H1 (cell line): Measurements from ENCODE around the gene CDHR5. TPM values are rescaled to one million over a fixed set of nuclear protein-coding genes. Genes with fewer than 3 reads are reported as not detected.

Experiments used
- JUN ChIP-seq: IDR thresholded peaks from 2 replicates; pipeline ENCODE4 v1.6.1; 2011; ENCODE audit warnings: low read depth, mild to moderate bottlenecking, improper control_type of control experiment, low read length
- PHF8 ChIP-seq: fragments of 200-600 bp; sonication (generic); conservative IDR thresholded peaks from 2 replicates; pipeline ENCODE4 v1.7.1; 2012; ENCODE audit warnings: low read depth, mild to moderate bottlenecking, inconsistent platforms, low read length, moderate library complexity
- POLR2A ChIP-seq, 2 experiments: IDR thresholded peaks; 1 replicate in 1 of 2; 2 replicates in 1 of 2; pipeline ENCODE4 v1.6.1; 2011; ENCODE audit warnings: low read depth in 2 of 2, low read length in 2 of 2, mild to moderate bottlenecking in 2 of 2; ENCODE audit errors: control extremely low read depth in 1 of 2
- POLR2AphosphoS5 ChIP-seq: IDR thresholded peaks from 2 replicates; pipeline ENCODE4 v1.6.1; 2011; ENCODE audit warnings: low read depth, low read length
- TAF1 ChIP-seq: IDR thresholded peaks from 2 replicates; pipeline ENCODE4 v1.6.1; 2011; ENCODE audit warnings: mild to moderate bottlenecking, low read depth, low read length
- TEAD4 ChIP-seq: IDR thresholded peaks from 2 replicates; pipeline ENCODE4 v1.6.1; 2012; ENCODE audit warnings: low read depth, low read length, inconsistent platforms, mixed read lengths
- polyA plus RNA-seq, 7 experiments: library from polyadenylated mRNA; depleted of rRNA in 3 of 7; stranded (reverse) in 5 of 7; unstranded in 2 of 7; fragments of >200 nt in 5 of 7; fragments of 200-250 nt in 2 of 7; gene quantifications; 1 replicate in 5 of 7; 2 replicates in 1 of 7; 4 replicates in 1 of 7; pipeline versions ENCODE4 v1.2.1 to v1.2.3, GENCODE V29; 2011 to 2013; ENCODE audit warnings: missing spikeins in 2 of 7, mixed read lengths in 2 of 7
- total RNA-seq: library from RNA; stranded (reverse); fragmentation: NEBNext Ultra II Directional; extraction: Animal tissue kit (Norgen Biotek cat#: 25700); gene quantifications from 2 replicates; pipeline ENCODE4 v1.2.1, GENCODE V29; 2021
- TF ChIP-seq, protein P1 (sequence below): IDR thresholded peaks from 2 replicates; pipeline ENCODE4 v1.6.1; 2012; ENCODE audit warnings: low read length, inconsistent platforms

The CDHR5 gene
- total and polyA plus RNA-seq, 2 of the 8 experiments (the other 6 are each of a cell fraction or from before 2014, with no cell fraction given) = not detected

- TF ChIP-seq PHF8 (no peak), POLR2A (IDR thresholded peaks at IDR 0.05; ENCODE audit: control extremely low read depth in 1 of 2, low read depth in 2 of 2, low read length in 2 of 2) (peak in 1 of 2 experiments; percentile 73; a peak in 2 of 3 replicates), TAF1 (peak; percentile 69), TEAD4 (peak; percentile 76; the same call in 1 of the 2 replicates), JUN (no peak), POLR2AphosphoS5 (peak; percentile 59)
- TF ChIP-seq, protein P1, sequence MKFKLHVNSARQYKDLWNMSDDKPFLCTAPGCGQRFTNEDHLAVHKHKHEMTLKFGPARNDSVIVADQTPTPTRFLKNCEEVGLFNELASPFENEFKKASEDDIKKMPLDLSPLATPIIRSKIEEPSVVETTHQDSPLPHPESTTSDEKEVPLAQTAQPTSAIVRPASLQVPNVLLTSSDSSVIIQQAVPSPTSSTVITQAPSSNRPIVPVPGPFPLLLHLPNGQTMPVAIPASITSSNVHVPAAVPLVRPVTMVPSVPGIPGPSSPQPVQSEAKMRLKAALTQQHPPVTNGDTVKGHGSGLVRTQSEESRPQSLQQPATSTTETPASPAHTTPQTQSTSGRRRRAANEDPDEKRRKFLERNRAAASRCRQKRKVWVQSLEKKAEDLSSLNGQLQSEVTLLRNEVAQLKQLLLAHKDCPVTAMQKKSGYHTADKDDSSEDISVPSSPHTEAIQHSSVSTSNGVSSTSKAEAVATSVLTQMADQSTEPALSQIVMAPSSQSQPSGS = 0 out of 2 replicates have a peak, but pooled peaks have one; percentile 13
Observed at GRCh38 chr11:638631-639331, 14.0 kb upstream of the CDHR5 start (continued).
